Prostate gland (tissue), 2 donors: ENCODE data around the gene POMP.

Experiments
- POLR2A ChIP-seq: fragments of 450-650 bp; IDR thresholded peaks from one replicate; pipeline ENCODE4 v1.6.1; 2016; ENCODE audit warnings: antibody characterized with exemption, mild to moderate bottlenecking
- POLR2AphosphoS5 ChIP-seq: sonication (generic); formaldehyde crosslinking; IDR thresholded peaks from one replicate; pipeline ENCODE4 v1.6.1; 2017; ENCODE audit warnings: antibody characterized with exemption
- TF ChIP-seq, protein P1 (sequence below), 4 experiments: fragments of 200-600 bp in 2 of 4; fragments of 450-650 bp in 2 of 4; sonication (generic) in 2 of 4; IDR thresholded peaks; 1 replicate in 3 of 4; 2 replicates in 1 of 4; pipeline ENCODE4 v1.5.1; 2016 to 2019; ENCODE audit warnings: antibody characterized with exemption in 4 of 4, mild to moderate bottlenecking in 2 of 4, moderate library complexity in 2 of 4

DNA sequence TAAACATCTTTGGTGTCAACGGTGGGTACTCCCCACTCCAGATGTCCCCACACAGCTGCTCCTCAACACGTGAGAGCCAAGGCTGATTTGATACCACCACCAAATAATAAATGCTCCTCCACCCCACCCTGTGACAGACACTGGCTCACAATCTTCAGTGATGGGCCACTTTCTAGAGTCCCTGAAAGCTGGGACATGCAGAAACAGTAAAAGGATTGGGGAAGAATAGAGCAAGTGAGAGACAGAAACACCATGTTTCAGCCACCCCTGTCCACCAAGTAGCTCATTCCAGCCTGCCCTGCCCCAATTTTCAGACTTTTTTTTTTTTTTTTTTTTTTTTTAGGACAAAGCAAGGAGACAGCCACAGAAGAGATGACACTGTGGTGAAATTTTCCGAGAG, 58.2 kb downstream of the POMP start:
- TF ChIP-seq, protein P1, sequence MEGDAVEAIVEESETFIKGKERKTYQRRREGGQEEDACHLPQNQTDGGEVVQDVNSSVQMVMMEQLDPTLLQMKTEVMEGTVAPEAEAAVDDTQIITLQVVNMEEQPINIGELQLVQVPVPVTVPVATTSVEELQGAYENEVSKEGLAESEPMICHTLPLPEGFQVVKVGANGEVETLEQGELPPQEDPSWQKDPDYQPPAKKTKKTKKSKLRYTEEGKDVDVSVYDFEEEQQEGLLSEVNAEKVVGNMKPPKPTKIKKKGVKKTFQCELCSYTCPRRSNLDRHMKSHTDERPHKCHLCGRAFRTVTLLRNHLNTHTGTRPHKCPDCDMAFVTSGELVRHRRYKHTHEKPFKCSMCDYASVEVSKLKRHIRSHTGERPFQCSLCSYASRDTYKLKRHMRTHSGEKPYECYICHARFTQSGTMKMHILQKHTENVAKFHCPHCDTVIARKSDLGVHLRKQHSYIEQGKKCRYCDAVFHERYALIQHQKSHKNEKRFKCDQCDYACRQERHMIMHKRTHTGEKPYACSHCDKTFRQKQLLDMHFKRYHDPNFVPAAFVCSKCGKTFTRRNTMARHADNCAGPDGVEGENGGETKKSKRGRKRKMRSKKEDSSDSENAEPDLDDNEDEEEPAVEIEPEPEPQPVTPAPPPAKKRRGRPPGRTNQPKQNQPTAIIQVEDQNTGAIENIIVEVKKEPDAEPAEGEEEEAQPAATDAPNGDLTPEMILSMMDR (IDR thresholded peaks at IDR 0.05), result no peak
- TF ChIP-seq POLR2A (no peak), POLR2AphosphoS5 (no peak)
